Motor neuron (in vitro differentiated cells): ENCODE results near the gene RABGEF1. TPM values are rescaled to one million over a fixed set of nuclear protein-coding genes. Genes with fewer than 3 reads are reported as not detected.
"Not testable (repeated sequence)": the region's sequence is repeated elsewhere in the genome, so short reads cannot be mapped to it uniquely, and the experiment has no call there.

Source experiments
- ATAC-seq, 8 experiments: fragments of 200-7000 bp; cut with Tn5 transposase; replicated peaks in 6 of 8; 2 replicates each; pipeline ENCODE4 v1.8.0; 2021; ENCODE audit warnings: mild to moderate bottlenecking in 8 of 8, moderate library complexity in 8 of 8
- H3K27ac ChIP-seq, 2 donors: fragments of 250-450 bp; sonication (Bioruptor Pico); 2 replicates each; pipeline ENCODE4 v1.9.0; 2021; ENCODE audit warnings: antibody characterized with exemption in 2 of 2, mild to moderate bottlenecking in 2 of 2, moderate library complexity in 1 of 2
- H3K4me1 ChIP-seq, 2 donors: fragments of 250-450 bp; sonication (Bioruptor Pico); replicated peaks in 1 of 2; 2 replicates each; pipeline ENCODE4 v1.6.1; 2021; ENCODE audit warnings: antibody characterized with exemption in 2 of 2, mild to moderate bottlenecking in 2 of 2, moderate library complexity in 1 of 2
- H3K4me3 ChIP-seq, 5 donors: fragments of 250-450 bp; sonication (Bioruptor Pico); 2 replicates each; pipeline ENCODE4 v1.9.0; 2021; ENCODE audit warnings: antibody characterized with exemption in 5 of 5, mild to moderate bottlenecking in 5 of 5, moderate library complexity in 4 of 5
- WGBS, 10 experiments: fragments of 450-650 bp; shearing (Covaris generic); methylation state at CpG; one replicate each; pipeline ENCODE4 v1.0.0; 2022; 5-methylcytosine and 5-hydroxymethylcytosine counted together
- in situ Hi-C, 9 experiments: fragments of 400-800 bp; cut with MboI; loops; one replicate each; pipeline ENCODE4 v1.15.0; 2021; ENCODE audit warnings: low sequenced_read_pairs in 9 of 9, low pct_unique_long_range_greater_than_20kb in 2 of 9; ENCODE audit not compliant: unreplicated experiment in 9 of 9
- total RNA-seq, 8 experiments: library from RNA; unstranded; fragments of 300-600 nt; gene quantifications; 2 replicates each; pipeline versions ENCODE4 v1.2.3 to v1.2.4, GENCODE V29; 2022

RABGEF1 gene
- total RNA-seq, 8 experiments from 2014 or later = 12.9 to 34.6 (median 20.7) TPM

DNA sequence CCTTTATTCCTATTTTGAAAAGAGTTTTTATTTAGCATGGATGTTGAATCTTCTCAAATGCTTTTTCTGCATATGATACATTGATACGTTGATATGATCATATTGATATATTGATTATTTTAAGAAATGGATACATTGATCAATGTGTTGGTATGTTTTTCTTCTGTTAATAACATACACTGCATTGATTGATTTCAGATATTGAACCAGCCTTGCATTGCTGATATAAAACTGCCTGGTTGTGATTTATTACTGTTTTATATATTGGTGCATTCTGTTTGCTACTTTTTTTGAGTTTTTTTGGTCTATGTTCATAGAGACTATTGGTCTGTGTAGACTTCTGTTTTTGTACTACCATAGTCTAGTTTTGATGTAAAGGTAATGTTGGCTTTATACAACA is 26.8 kb upstream of the RABGEF1 start:
- WGBS, 10 experiments = 83 to 100% (median 100%) methylated on average over 1 of the region's 1 CpG; no CpG with 5 or more reads in 2 of the 10 experiments
- H3K4me1 ChIP-seq = no peaks in the 10 kb centered on the region
- in situ Hi-C loops = no loop called here
- ATAC-seq = no peak
- H3K4me3 ChIP-seq = no peak overlapping the region
- H3K27ac ChIP-seq = no peak overlapping the region

DNA sequence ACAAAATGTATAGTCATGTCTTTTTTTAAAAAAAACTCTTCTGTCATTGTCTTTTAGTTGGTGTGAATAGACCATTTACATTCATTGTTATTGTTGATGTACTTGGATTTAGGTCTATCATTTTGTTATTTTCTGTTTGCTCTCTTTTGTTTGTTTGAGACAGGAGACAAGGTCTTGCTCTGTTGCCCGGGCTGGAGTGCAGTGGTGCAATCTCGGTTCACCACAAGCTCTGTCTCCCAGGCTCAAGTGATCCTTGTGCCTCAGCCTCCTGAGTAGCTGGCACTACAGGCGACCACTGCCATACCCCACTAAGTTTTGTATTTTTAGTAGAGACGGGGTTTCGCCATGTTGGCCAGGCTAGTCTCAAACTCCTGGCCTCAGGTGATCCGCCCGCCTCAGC is 23.9 kb upstream of the RABGEF1 start:
- H3K27ac ChIP-seq, H3K4me3 ChIP-seq, ATAC-seq, in situ Hi-C loops, H3K4me1 ChIP-seq: not testable (repeated sequence)
- 81 to 100% (median 92%) methylated on average over 1 to 6 of the region's 7 CpGs; no CpG with 5 or more reads in 4 of the 10 experiments for WGBS, 10 experiments

- in situ Hi-C loops = no loop called here
- WGBS, 10 experiments = 100% methylated on average over 1 of the region's 1 CpG; no CpG with 5 or more reads in 3 of the 10 experiments
- Histone ChIP-seq H3K27ac (no peak overlapping the region), H3K4me3 (no peak overlapping the region), H3K4me1 (no peaks in the 10 kb centered on the region)
- ATAC-seq = no peak
Measured at GRCh38 chr7:66720561-66720960, 20.0 kb upstream of the RABGEF1 start.

DNA sequence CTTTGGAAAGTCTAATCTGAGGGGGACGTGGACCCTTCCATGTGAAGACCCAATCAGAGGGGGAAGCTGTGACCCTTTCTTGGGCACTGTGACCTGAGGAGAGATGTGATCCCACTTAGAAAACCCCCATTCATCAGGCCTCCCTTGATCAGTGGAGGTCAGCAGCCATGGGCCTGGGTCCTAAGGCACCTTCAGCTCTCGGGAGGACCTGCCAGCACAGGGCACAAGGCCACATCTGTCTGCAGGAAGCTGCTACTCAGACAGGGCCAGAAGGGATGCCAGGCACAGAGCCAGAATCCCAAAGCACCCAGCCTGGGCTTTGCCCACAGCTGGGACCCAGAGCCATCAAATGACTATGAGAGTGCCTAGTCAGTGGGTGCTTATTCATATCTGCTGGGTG is 14.7 kb upstream of the RABGEF1 start:
- in situ Hi-C loops = no loop called here

DNA sequence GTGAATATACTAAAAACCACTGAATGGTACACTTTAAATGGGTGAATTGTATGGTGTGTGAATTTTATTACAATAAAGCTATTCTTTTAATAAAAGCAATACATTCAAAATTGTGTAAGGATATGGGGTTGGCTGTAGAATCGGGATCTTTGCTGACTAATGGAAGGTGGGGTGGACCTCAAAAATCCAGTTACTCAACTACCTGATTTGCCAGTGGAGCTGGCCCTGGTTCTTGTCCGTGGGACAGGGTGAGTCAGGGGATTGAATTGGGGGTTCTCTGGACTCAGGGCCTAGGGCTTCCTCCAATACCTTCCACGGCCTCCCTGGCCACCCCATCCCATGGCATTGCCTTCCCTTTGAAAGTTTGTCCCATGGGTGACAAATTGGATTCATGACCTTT is 13.5 kb upstream of the RABGEF1 start:
- Histone ChIP-seq H3K4me1 (no peaks in the 10 kb centered on the region), H3K27ac (no peak overlapping the region), H3K4me3 (no peak overlapping the region)
- 50 to 100% (median 97%) methylated on average over 1 to 2 of the region's 3 CpGs; no CpG with 5 or more reads in 6 of the 10 experiments for WGBS, 10 experiments
- in situ Hi-C loops = no loop called here
- ATAC-seq = no peak

More for the DNA sequence above, 14.7 kb upstream of the RABGEF1 start:
- Histone ChIP-seq H3K4me1 (no peaks in the 10 kb centered on the region), H3K4me3 (no peak overlapping the region), H3K27ac (no peak overlapping the region)
- ATAC-seq = no peak
- WGBS, 10 experiments = 100% methylated on average over 1 of the region's 2 CpGs; no CpG with 5 or more reads in 9 of the 10 experiments

DNA sequence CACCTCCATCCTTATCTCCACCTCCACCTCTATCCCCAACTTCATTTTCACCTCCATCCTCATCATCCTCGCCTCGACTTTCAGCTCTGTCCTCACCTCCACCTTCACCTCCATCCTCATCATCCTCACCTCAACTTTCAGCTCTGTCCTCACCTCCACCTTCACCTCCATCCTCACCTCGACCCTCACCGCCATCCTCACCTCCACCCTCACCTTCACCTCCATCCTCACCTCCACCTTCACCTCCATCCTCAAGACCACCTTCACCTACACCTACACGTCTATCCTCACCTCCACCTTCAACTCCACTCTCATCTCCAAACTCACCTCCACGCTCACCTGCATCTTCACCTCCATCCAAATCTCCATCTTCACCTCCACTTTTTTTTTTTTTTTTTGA is 12.0 kb upstream of the RABGEF1 start:
- no peak for ATAC-seq
- Histone ChIP-seq H3K4me3 (no peak overlapping the region), H3K27ac (no peak overlapping the region), H3K4me1 (no peaks in the 10 kb centered on the region)
- 77 to 96% (median 86%) methylated on average over 1 to 6 of the region's 6 CpGs; no CpG with 5 or more reads in 1 of the 10 experiments for WGBS, 10 experiments
- in situ Hi-C loops = no loop called here

- Histone ChIP-seq H3K4me1 (no peaks in the 10 kb centered on the region), H3K4me3 (no peak overlapping the region), H3K27ac (no peak overlapping the region)
- no peak for ATAC-seq
- WGBS, 10 experiments = 67 to 100% (median 95%) methylated on average over 1 to 3 of the region's 3 CpGs; no CpG with 5 or more reads in 1 of the 10 experiments
- in situ Hi-C loops = no loop called here
Measured at GRCh38 chr7:66729274-66729673, 11.3 kb upstream of the RABGEF1 start.

DNA sequence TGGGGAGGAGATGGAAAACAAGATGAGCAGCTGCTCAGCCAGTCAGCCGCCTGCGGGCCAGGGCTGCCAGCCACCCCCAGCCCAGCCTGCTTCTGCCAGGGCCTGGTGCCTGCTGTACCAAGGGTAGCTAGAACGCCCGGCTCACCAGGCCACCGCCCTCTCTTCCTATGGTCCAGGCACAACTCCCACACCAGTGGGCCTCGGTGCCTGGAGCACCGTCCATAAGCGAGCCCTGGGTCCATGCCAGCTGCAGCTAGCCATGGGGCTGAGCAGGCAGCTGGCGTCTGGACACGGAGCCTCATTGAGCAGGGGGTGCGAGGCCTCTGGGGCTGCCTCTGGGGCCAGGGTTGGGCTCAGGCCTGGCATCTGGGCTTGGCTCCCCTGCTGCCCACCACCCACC is 8.5 kb upstream of the RABGEF1 start:
- no peaks in the 10 kb centered on the region for H3K4me1 ChIP-seq
- ATAC-seq = peak in 2 of 8 experiments; percentile 11 to 34
- in situ Hi-C loops = no loop called here
- H3K4me3 ChIP-seq = no peak overlapping the region
- H3K27ac ChIP-seq = no peak overlapping the region
- whole genome bisulfite sequencing, 10 experiments = 92 to 100% methylated on average over 1 to 2 of the region's 11 CpGs; no CpG with 5 or more reads in 8 of the 10 experiments

- no peak for ATAC-seq
- no peak overlapping the region for H3K4me3 ChIP-seq
- 75 to 100% (median 92%) methylated on average over 4 to 9 of the region's 9 CpGs for WGBS, 10 experiments
- H3K27ac ChIP-seq = no peak overlapping the region
- in situ Hi-C loops = no loop called here
- H3K4me1 ChIP-seq = no peaks in the 10 kb centered on the region
Measured at GRCh38 chr7:66732439-66732838, 8.1 kb upstream of the RABGEF1 start.

GRCh38 chr7:66734006-66734405 is 6.5 kb upstream of the RABGEF1 start:
- no peaks in the 10 kb centered on the region for H3K4me1 ChIP-seq
- WGBS, 10 experiments = 83 to 100% (median 100%) methylated on average over 1 to 5 of the region's 6 CpGs; no CpG with 5 or more reads in 5 of the 10 experiments
- no peak overlapping the region for H3K27ac ChIP-seq
- no peak overlapping the region for H3K4me3 ChIP-seq
- in situ Hi-C loops = no loop called here
- ATAC-seq = no peak

- Histone ChIP-seq H3K4me3 (no peak overlapping the region), H3K4me1 (peaks cover 4 to 7% of the 10 kb centered on the region in 2 donors), H3K27ac (no peak overlapping the region)
- in situ Hi-C loops = no loop called here
- no peak for ATAC-seq
- WGBS, 10 experiments = 83 to 100% (median 100%) methylated on average over 1 to 3 of the region's 3 CpGs; no CpG with 5 or more reads in 3 of the 10 experiments
Measured at GRCh38 chr7:66735154-66735553, 5.4 kb upstream of the RABGEF1 start.

DNA sequence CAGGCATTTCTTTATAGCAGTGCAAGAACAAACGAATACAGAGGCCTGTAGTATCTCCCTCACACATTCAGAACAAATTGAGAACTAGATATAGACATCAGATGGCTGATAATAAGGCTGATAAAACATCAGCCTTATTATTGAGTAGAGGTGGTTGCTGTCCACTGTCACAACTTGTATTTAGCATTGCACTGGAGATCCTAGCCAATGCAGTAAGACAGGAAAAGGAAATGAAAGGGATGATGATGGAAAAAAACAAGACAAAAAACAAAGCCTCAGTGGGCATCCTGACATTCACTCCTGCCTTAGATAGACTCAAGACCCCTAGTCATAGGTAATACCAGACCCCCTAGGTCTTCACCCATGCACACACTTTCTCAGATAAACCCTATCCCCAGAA is 4.7 kb upstream of the RABGEF1 start:
- ATAC-seq = no peak
- WGBS, 10 experiments = 100% methylated on average over 1 of the region's 1 CpG; no CpG with 5 or more reads in 5 of the 10 experiments
- Histone ChIP-seq H3K4me1 (peaks cover 4 to 7% of the 10 kb centered on the region in 2 donors), H3K4me3 (no peak overlapping the region), H3K27ac (no peak overlapping the region)
- in situ Hi-C loops = no loop called here

GRCh38 chr7:66736892-66737291 is 3.6 kb upstream of the RABGEF1 start:
- peaks cover 8 to 11% of the 10 kb centered on the region in 2 donors for H3K4me1 ChIP-seq
- in situ Hi-C loops = no loop called here
- H3K27ac ChIP-seq = no peak overlapping the region
- WGBS, 10 experiments = 90 to 100% (median 100%) methylated on average over 1 to 2 of the region's 6 CpGs; no CpG with 5 or more reads in 7 of the 10 experiments
- no peak for ATAC-seq
- H3K4me3 ChIP-seq = no peak overlapping the region

DNA sequence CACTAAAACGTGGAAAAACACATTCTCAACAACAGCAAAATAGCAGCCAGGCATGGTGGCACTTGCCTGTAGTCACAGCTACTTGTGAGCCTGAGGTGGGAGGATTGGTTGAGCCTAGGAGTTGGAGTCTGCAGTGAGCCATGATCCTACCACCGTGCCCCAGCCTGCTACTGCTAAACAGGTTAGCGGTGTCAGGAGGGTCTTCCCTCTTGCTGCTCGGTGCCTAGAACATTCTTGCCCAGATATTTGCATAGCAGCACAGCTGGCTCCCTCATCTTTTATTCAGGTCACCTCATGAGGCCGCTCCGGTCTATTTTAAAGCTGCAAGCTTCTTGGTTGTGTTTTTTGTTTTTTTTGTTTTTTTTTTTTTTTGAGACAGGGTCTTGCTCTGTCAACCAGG is 2.9 kb upstream of the RABGEF1 start:
- no peak for ATAC-seq
- Histone ChIP-seq H3K4me1 (peaks cover 9 to 14% of the 10 kb centered on the region in 2 donors), H3K27ac (no peak overlapping the region), H3K4me3 (no peak overlapping the region)
- in situ Hi-C loops = no loop called here
- 50 to 100% (median 74%) methylated on average over 1 to 4 of the region's 6 CpGs; no CpG with 5 or more reads in 4 of the 10 experiments for WGBS, 10 experiments
